Astrocyte of the cerebellum (primary cell): ENCODE results near the gene SIAE.

Experiments used
- DNase-seq: peaks from one replicate; pipeline ENCODE4 v3.0.0-alpha.2; 2011; ENCODE audit warnings: low read depth
- H3K4me3 ChIP-seq: 2 replicates; pipeline ENCODE4 v1.5.1; 2011; ENCODE audit warnings: mild to moderate bottlenecking, low read depth, low read length, moderate library complexity
- in situ Hi-C: cut with HindIII; loops from 2 replicates; pipeline ENCODE4 v1.10.0; 2017; ENCODE audit warnings: low sequenced_read_pairs
- TF ChIP-seq, protein P1 (sequence below): IDR thresholded peaks from 2 replicates; pipeline ENCODE4 v1.5.1; 2012; ENCODE audit warnings: low read length, low read depth, moderate library complexity, mild to moderate bottlenecking; ENCODE audit errors: missing control alignments

The SIAE gene

GRCh38 chr11:124635932-124636331 lies 37.6 kb downstream of the SIAE start:
- H3K4me3 ChIP-seq: no peak overlapping the region
- TF ChIP-seq, protein P1, sequence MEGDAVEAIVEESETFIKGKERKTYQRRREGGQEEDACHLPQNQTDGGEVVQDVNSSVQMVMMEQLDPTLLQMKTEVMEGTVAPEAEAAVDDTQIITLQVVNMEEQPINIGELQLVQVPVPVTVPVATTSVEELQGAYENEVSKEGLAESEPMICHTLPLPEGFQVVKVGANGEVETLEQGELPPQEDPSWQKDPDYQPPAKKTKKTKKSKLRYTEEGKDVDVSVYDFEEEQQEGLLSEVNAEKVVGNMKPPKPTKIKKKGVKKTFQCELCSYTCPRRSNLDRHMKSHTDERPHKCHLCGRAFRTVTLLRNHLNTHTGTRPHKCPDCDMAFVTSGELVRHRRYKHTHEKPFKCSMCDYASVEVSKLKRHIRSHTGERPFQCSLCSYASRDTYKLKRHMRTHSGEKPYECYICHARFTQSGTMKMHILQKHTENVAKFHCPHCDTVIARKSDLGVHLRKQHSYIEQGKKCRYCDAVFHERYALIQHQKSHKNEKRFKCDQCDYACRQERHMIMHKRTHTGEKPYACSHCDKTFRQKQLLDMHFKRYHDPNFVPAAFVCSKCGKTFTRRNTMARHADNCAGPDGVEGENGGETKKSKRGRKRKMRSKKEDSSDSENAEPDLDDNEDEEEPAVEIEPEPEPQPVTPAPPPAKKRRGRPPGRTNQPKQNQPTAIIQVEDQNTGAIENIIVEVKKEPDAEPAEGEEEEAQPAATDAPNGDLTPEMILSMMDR: no peak
- in situ Hi-C loops: no loop called here
- no peak for DNase-seq

- H3K4me3 ChIP-seq: no peak overlapping the region
- in situ Hi-C loops: no loop called here
- DNase-seq: no peak
- TF ChIP-seq, protein P1: peak; percentile 50
These were observed 40.2 kb downstream of the SIAE start for GRCh38 chr11:124633355-124633754.

DNA sequence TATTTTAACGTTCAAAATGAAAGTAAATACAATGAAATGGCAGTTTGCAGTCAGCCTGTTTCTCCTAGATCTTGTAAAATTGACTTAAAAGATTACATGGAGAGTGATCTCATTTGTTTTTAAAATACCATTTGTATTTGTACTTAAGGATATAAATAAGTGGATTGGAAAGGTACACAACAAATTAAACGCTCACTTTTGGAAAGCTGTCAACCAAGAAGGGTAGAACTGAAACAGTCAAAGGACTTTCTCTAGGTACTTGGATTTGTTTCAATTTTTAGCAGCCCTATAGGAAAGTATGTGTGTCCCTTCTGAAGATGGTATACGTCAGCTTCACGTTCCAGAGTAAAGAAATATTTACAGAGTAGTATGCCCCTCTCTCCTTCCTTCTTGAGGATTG lies 43.6 kb downstream of the SIAE start:
- H3K4me3 ChIP-seq: no peak overlapping the region
- TF ChIP-seq, protein P1: no peak
- DNase-seq: no peak
- in situ Hi-C loops: no loop called here

GRCh38 chr11:124627546-124627945 lies 46.0 kb downstream of the SIAE start:
- H3K4me3 ChIP-seq: no peak overlapping the region
- in situ Hi-C loops: no loop called here
- no peak for DNase-seq
- TF ChIP-seq, protein P1: no peak

DNA sequence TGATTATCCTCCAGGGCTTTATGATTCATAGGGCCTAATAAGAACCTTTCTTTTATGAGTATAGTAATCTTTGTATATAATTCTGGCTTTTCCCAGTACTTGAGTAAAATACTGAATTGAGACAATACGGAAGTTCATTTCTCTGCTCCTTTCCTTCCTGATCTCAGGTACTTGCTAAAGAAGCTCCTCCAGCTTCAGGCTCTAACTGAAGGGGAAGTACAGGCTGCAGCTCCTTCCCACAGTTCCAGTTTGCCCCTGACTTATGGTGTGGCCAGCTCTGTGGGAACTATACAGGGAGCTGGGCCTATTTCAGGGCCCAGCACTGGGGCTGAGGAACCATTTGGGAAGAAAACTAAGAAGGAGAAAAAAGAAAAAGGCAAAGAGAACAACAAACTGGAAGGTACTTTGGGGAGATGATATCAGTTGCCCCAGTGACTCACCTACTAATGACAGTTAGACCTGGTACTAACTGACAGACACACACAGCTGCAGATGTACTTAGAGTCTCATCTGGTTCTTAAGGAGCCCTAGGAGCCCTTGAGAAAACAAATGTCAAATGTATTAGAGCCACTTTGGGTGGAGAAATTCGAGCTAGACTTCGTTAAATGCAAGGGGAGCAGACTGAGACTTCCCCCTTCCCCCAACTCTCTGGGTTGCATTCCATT lies 47.9 kb downstream of the SIAE start:
- DNase-seq: no peak
- in situ Hi-C loops: no loop called here
- H3K4me3 ChIP-seq: no peak overlapping the region
- TF ChIP-seq, protein P1: no peak

DNA sequence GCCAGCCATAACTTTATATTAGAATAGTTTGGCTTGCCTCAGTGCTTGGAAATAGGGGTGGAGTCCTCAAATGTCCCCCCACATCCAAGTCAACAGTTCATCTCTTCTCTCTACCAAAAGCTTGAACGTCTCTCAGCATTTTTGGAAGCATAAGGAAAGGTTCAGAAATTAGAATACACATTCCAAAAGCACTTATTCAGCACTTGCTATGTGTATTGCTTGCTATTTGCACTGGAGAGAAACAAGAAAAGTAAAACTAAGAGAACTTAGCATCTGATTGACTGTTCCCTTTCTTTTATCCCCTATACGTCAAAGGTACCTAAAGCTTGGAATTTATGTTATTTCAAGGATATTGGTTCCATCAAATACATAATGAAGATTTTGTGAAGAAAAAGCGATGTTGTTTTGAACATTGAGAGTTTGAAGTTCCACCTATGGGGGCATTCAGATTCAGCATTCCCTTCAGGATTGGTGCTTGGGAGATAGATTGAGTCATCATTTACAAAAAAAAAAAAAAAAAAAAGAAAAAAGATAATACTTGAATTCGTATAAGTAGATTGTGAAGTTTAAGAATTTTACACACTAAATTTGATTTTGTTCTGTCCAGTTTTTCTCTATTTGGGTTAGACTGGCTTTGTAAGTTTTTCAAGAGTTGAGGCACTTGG lies 49.5 kb downstream of the SIAE start:
- DNase-seq: no peak
- peak overlapping the region; percentile 86 for H3K4me3 ChIP-seq
- TF ChIP-seq, protein P1: no peak
- in situ Hi-C loops: loop anchor here (5.0 kb wide), 1 partner anchor 213 kb away; no protein-coding TSS in a partner anchor
